Measurements from ENCODE around the gene SLC39A6. TPM values are rescaled to one million over a fixed set of nuclear protein-coding genes. Genes with fewer than 3 reads are reported as not detected.

SLC39A6 gene
- polyA plus RNA-seq, 1 donor from 2014 or later: 298 TPM

- H2AFZ ChIP-seq (ENCODE audit: low read depth, low read length): no peak overlapping the region
- no peaks in the 10 kb centered on the region for H4K20me1 ChIP-seq (ENCODE audit: insufficient read depth)
- no peaks in the 10 kb centered on the region for H3K79me2 ChIP-seq (replicated peaks; ENCODE audit: insufficient read depth, low read length)
- TF ChIP-seq REST (IDR thresholded peaks at IDR 0.05; ENCODE audit: borderline replicate concordance): no peak
- TF ChIP-seq POLR2AphosphoS5 (IDR thresholded peaks at IDR 0.05): no peak
- H3K36me3 ChIP-seq (ENCODE audit: insufficient read depth, low read length): no peaks in the 10 kb centered on the region
- no peaks in the 10 kb centered on the region for H3F3A ChIP-seq (ENCODE audit: insufficient read depth, low read length, poor library complexity, severe bottlenecking)
- H3K4me2 ChIP-seq (ENCODE audit: low read length): no peak overlapping the region
- no peaks in the 10 kb centered on the region for H3K27me3 ChIP-seq (ENCODE audit: insufficient read depth, low read depth, low read length)
- H3K9me2 ChIP-seq (ENCODE audit: insufficient read depth, low read length): no peaks in the 10 kb centered on the region
- no peak overlapping the region for H3K4me3 ChIP-seq (ENCODE audit: low read length)
- H3K27ac ChIP-seq (ENCODE audit: low read length): no peak overlapping the region
- H3K9me3 ChIP-seq (ENCODE audit: low read length): no peaks in the 10 kb centered on the region
- H3K9ac ChIP-seq (ENCODE audit: low read length): no peak overlapping the region
Observed at GRCh38 chr18:36101943-36102342, 27.2 kb downstream of the SLC39A6 start.

GRCh38 chr18:36099311-36099710, 29.8 kb downstream of the SLC39A6 start:
- Histone ChIP-seq H3K36me3 (ENCODE audit: insufficient read depth, low read length) (no peaks in the 10 kb centered on the region), H3K9me2 (ENCODE audit: insufficient read depth, low read length) (no peaks in the 10 kb centered on the region), H3K79me2 (replicated peaks; ENCODE audit: insufficient read depth, low read length) (no peaks in the 10 kb centered on the region), H4K20me1 (ENCODE audit: insufficient read depth) (no peaks in the 10 kb centered on the region), H3K4me2 (ENCODE audit: low read length) (no peak overlapping the region), H2AFZ (ENCODE audit: low read depth, low read length) (no peak overlapping the region), H3K9me3 (ENCODE audit: low read length) (no peaks in the 10 kb centered on the region), H3K27ac (ENCODE audit: low read length) (no peak overlapping the region), H3K9ac (ENCODE audit: low read length) (no peak overlapping the region), H3K27me3 (ENCODE audit: insufficient read depth, low read depth, low read length) (no peaks in the 10 kb centered on the region), H3K4me3 (ENCODE audit: low read length) (no peak overlapping the region), H3F3A (ENCODE audit: insufficient read depth, low read length, poor library complexity, severe bottlenecking) (no peaks in the 10 kb centered on the region)
- no peak for TF ChIP-seq TAF1 (IDR thresholded peaks at IDR 0.05; ENCODE audit: low read depth)
- TF ChIP-seq REST (IDR thresholded peaks at IDR 0.05; ENCODE audit: borderline replicate concordance): no peak
- no peak for TF ChIP-seq CTCF (IDR thresholded peaks at IDR 0.05; ENCODE audit: poor library complexity, severe bottlenecking)
- no peak for TF ChIP-seq EP300 (conservative IDR thresholded peaks at IDR 0.05; ENCODE audit: poor library complexity, severe bottlenecking)
- TF ChIP-seq RAD21 (conservative IDR thresholded peaks at IDR 0.05): no peak
- no peak for TF ChIP-seq MXI1 (conservative IDR thresholded peaks at IDR 0.05; ENCODE audit: poor library complexity, severe bottlenecking)
